Vagina (tissue), 2 donors: ENCODE results near the gene LRRC8A.

ENCODE experiments used
- POLR2A ChIP-seq, 2 donors: fragments of 450-650 bp; IDR thresholded peaks; one replicate each; pipeline ENCODE4 v1.6.1; 2017; ENCODE audit warnings: antibody characterized with exemption in 2 of 2, mild to moderate bottlenecking in 2 of 2, moderate library complexity in 2 of 2
- TF ChIP-seq, protein P1 (sequence below), 3 experiments: fragments of 450-650 bp in 2 of 3; fragments of 200-600 bp in 1 of 3; sonication (generic) in 1 of 3; IDR thresholded peaks; one replicate each; pipeline ENCODE4 v1.5.1; 2017 to 2019; ENCODE audit warnings: antibody characterized with exemption in 3 of 3, mild to moderate bottlenecking in 2 of 3, moderate library complexity in 2 of 3

DNA sequence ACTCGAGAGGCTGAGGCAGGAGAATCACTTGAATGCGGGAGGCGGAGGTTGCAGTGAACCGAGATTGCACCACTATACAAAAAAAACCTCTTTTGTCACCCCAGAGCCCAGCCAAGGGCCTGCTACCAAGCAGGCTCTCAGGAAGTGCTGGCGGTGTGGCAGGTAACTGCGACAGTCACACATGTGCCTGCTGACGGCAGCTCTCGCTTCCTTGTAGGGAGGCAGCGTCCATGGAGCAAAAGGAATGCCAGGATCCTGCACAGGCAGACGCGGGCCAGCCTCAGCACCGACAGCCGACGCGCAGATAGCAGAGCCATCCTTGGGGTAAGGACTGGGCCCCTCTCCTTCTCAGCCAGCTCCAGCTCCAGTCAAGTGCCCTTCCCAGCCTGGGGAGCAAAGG, 3.9 kb downstream of the LRRC8A start:
- no peak for TF ChIP-seq POLR2A (IDR thresholded peaks at IDR 0.05)
- TF ChIP-seq, protein P1, sequence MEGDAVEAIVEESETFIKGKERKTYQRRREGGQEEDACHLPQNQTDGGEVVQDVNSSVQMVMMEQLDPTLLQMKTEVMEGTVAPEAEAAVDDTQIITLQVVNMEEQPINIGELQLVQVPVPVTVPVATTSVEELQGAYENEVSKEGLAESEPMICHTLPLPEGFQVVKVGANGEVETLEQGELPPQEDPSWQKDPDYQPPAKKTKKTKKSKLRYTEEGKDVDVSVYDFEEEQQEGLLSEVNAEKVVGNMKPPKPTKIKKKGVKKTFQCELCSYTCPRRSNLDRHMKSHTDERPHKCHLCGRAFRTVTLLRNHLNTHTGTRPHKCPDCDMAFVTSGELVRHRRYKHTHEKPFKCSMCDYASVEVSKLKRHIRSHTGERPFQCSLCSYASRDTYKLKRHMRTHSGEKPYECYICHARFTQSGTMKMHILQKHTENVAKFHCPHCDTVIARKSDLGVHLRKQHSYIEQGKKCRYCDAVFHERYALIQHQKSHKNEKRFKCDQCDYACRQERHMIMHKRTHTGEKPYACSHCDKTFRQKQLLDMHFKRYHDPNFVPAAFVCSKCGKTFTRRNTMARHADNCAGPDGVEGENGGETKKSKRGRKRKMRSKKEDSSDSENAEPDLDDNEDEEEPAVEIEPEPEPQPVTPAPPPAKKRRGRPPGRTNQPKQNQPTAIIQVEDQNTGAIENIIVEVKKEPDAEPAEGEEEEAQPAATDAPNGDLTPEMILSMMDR (IDR thresholded peaks at IDR 0.05): no peak
